ENCODE results near the gene CACNA1B.

CACNA1B gene

DNA sequence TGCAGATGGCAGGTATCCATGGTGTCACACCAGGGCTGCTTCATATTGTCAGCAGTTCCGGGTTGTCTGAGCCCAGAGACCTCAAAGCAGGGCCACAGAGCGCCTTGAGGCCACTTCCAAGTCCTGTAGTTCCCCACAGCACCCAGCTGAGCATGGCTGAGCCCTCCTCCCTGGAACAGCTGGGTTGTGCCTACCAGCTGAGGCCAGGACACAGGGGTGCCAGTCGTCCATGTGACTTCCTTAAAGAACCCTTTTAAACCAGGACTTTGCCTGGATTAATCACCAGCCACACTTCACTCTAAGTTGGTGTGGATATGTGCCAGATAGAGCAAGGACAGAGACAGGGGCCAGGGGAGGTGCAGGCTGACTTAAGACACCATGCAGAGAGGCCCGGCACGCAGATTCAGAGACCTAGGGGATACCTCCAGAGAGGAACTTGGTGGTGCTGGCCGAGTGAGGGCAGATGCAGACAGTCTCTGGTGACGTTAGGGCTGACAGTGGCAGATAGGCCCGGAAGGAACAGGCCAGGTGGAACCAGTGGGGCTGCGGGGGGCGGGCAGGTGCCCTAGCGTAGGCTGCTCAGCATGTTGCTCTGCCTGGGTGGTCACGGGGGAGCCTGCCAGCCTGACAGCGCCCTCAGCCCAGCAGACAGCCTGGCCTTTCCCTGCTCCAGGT lies 142.7 kb downstream of the CACNA1B start:
- no peak for DNase-seq

- DNase-seq, result no peak
Observed at GRCh38 chr9:138020795-138021182, 143.2 kb downstream of the CACNA1B start.

DNA sequence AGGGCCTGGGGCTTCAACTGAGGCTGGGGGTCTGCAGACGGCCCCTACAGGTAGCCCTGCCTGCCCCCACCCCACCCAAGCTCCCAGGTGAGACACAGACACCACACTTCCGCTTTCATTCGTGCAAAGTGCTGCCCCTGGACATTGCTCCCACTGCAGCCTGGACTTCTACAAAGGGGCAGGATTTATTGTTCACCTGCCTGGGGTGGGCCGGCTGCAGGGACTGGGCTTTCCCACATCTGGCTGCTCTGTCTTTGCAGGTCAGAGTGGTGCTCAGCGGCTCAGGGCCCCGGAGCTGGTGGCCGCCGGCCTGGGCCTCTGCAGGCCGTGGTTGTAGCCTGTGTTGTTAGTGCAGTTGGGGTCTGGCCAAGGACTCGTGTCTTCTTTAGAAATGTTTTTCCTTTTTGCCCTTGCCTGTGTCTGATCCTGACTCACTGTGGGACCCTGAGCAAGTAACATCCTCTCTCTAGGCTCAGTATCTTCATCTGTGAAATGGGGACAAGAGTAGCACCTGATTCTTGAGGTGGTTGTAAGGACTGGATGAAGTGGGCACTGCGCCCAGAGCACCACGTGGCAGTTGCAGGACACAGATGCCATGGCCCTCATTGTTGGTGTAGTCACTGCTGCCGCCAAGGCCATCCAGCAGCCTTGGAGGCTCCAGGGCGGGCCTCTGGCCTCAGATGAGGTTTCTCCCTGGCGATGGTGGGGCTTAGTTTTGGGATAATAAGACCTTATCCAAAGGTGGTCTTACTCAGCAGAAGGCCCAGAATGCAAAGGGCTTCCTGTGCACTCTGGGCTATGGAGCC lies 143.9 kb downstream of the CACNA1B start:
- DNase-seq, result no peak

DNA sequence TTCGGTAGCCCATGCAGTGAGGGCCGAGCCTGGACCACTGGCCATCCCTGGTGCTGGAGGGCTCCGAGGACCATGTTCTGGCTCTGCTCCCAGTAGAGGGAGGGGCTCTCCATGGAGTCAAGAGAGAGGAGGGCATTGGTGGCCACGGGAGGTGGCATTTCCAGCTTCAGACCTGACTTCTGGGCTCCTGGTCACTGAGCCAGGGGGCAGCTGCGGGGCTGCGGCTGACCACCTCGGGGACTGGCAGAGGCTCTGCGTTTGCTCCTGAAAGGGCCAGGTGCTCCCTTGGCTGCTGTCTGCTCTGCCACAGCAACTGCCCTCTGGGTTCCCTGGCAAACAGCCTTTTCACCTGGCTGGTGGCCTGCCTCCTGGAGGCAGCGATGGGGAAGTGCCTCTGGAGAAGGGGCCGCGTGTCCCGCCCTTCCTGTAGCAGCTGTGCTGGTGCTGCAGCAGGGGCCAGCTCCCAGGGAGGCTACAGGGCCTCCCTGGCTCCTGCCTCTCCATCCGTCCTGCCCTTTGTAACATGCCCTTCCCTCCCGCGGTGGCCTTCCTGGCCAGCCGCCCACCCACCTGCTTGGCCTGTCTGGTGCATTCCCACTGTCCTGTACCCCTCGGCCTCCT lies 144.6 kb downstream of the CACNA1B start:
- DNase-seq, result no peak

DNA sequence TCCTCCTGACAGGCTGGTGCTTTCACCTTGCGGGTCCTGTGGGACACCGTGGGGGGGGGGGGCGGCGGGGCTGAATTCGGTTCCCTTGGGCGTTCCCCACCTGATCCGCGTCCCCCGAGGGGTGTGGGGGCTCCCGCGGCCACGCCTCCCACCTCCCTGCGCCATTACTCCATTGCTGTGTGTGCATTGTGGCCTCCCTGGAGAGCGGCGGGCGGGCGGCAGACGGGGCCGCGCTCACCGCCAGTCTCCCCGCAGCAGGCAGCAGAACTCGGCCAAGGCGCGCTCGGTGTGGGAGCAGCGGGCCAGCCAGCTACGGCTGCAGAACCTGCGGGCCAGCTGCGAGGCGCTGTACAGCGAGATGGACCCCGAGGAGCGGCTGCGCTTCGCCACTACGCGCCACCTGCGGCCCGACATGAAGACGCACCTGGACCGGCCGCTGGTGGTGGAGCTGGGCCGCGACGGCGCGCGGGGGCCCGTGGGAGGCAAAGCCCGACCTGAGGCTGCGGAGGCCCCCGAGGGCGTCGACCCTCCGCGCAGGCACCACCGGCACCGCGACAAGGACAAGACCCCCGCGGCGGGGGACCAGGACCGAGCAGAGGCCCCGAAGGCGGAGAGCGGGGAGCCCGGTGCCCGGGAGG lies 145.3 kb downstream of the CACNA1B start:
- DNase-seq, result no peak

GRCh38 chr9:138023394-138024124 lies 146.0 kb downstream of the CACNA1B start:
- no peak for DNase-seq

- DNase-seq, result no peak
Observed at GRCh38 chr9:138024131-138024530, 146.5 kb downstream of the CACNA1B start.

- no peak for DNase-seq
Observed at GRCh38 chr9:138024831-138025291, 147.3 kb downstream of the CACNA1B start.

- no peak for DNase-seq
Observed at GRCh38 chr9:138025417-138025816, 147.8 kb downstream of the CACNA1B start.

GRCh38 chr9:138025908-138026307 lies 148.3 kb downstream of the CACNA1B start:
- no peak for DNase-seq

DNA sequence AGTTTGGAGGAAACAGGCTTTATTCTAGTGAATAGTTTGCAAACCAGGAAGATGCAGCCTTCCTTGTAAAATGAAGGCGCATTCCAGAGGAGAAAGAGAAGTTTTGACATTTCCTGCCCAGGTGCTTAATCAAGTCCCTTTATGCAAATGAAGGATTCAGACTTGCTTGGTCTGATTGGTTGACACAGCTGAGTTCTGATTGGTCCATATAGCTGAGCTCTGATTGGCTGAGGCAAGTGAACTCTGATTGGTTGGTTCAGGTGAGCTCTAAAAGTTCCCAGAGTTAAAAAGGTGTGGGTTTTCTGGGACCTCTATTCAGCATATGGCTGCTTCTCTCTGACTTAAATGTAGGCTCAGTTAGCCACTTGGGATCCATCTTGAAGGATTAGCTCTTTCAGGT lies 151.0 kb downstream of the CACNA1B start:
- no peak for DNase-seq

GRCh38 chr9:138031186-138031585 lies 153.6 kb downstream of the CACNA1B start:
- DNase-seq, result no peak

GRCh38 chr9:138033950-138034349 lies 156.4 kb downstream of the CACNA1B start:
- no peak for DNase-seq

DNA sequence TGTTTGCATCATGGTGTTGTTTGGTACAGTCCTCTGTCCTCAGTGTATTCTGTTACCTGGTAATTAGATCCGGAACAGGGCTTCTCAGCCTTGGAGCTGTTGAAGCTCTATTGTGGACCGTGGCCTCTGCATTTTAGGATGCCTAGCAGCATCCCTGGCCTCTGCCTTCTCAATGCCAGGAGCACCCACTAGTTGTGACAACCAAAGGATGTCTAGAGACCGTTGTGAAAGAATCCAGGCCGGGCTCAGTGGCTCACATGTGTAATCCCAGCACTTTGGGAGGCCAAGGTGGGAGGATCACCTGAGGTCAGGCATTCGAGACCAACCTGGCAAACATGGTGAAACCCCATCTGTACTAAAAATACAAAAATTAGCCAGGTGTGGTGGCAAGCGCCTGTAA lies 159.6 kb downstream of the CACNA1B start:
- no peak for DNase-seq

DNA sequence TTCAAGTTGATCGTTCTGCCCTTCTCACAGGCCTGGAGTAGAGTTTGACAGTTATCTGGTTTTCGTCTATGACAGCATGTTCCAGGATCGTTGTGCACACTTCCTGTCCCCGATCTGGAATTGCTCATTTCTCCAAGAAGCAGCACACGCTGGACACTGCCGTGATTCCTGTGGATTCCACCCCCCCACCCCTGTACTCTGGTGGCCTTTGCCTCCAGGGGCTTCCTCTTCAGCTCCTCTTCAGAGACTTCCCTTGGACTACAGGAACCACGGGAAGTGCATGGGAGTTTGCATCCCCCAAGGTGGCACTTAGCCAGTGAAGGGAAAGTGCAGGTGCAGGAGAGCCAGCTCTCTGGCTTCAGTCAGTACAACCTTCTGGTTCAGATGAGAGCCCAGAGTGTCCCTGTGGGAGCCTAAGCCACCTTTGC lies 160.7 kb downstream of the CACNA1B start:
- no peak for DNase-seq

- no peak for DNase-seq
Observed at GRCh38 chr9:138040446-138041430, 163.2 kb downstream of the CACNA1B start.

GRCh38 chr9:138042146-138042545 lies 164.6 kb downstream of the CACNA1B start:
- no peak for DNase-seq

DNA sequence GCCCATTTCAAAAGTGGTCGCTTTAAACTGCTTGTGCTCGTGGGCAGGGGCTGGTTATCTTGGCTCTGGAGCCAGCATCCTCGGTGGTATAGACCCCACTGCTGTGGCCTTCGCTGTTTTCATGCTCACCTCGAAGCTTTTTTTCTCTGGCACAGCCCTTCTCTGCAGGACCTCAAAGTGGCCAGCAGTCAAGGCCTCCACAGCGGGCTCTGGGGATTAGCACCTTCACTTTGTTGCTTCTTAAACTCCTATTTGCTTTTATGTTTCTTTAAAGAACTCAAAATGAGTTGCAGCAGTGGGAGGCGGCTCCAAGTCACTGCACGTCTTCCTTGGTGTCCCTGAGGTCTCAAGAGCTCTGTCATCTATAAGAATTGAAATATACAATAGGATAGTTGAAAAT lies 165.1 kb downstream of the CACNA1B start:
- no peak for DNase-seq

GRCh38 chr9:138043061-138043410 lies 165.5 kb downstream of the CACNA1B start:
- DNase-seq, result no peak

- DNase-seq, result no peak
Observed at GRCh38 chr9:138043411-138044345, 166.1 kb downstream of the CACNA1B start.
